HTR-8/SVneo (cell line): ENCODE data around the gene UBTF.
A peak's percentile ranks its signal among the peaks of the same experiment; 100 is the strongest.

Experiments used
- DNase-seq: peaks from one replicate; pipeline ENCODE4 v3.0.0; 2011; ENCODE audit warnings: low spot score, mixed read lengths; ENCODE audit not compliant: insufficient read length
- FAIRE-seq: peaks from 2 replicates; lab custom pipeline; 2011; peaks lifted over from hg19 to GRCh38; lab: Jason Lieb, UNC

UBTF gene

DNA sequence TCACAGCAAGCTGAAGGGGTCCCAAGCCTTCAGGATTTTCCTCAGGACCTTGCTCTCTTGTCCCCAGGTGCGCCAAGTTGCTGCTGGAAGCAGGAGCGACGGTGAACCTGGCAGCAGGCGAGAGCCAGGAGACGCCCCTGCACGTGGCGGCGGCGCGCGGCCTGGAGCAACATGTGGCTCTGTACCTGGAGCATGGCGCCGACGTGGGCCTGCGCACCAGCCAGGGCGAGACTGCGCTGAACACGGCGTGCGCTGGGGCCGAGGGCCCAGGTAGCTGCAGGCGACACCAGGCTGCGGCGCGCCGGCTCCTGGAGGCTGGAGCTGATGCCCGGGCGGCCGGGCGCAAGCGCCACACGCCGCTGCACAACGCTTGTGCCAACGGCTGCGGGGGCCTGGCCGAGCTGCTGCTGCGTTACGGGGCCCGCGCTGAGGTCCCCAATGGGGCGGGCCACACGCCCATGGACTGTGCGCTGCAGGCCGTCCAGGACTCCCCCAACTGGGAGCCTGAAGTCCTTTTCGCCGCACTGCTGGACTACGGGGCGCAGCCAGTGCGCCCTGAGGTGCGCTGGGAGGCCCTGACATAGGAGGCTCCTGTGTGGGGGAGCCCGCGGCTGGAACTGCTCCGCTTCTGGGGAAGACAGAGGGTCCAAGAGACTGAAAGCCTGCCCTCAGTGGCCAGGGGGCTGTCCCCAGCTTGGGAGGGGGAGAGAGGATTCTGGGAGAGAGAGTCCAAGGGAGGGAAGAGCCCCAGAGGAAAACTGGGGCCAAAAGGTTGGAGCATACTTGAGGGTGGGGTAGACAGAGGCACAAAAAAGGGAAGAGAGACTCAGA is 42.6 kb downstream of the UBTF start:
- DNase-seq (no peak), FAIRE-seq (no peak)

DNA sequence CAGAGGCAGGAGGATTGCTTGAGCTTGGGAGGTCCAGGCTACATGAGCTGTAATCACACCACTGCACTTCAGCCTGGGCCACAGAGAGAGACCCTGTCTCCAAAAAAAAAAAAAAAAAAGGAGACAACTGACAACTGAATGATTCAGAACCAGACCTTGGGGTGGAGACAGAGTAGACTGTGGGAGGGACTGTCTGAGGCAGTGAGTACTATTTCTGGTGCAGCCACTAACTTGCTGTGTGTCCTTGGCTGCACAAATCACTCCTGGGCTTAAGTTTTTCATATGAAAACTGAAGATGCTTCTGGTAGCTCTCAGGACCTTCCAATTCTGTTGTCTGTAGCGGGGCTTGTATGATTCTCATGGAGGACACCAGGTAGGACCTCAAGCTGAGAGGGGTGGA is 43.2 kb downstream of the UBTF start:
- no peak for FAIRE-seq

DNA sequence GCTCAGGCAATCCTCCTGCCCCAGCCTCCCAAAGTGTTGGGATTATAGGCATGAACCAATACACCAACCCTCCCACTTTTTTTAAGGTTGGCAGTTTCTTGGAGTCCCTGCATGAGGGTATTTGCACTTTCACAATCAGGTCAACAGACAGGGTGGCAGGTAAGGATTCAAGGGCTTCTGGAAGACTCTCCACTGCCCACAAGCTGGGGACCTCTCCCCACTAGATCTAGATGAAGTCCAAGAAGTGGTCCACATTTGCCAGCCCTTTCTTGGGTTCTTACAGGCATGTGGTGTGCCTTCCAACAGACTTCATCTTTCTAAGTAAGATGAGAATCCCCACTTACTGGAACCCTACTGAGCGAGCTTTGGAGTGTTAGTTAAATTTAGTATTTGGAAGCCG is 45.0 kb downstream of the UBTF start:
- no peak for FAIRE-seq

More for the DNA sequence above, 43.2 kb downstream of the UBTF start:
- DNase-seq: no peak

DNA sequence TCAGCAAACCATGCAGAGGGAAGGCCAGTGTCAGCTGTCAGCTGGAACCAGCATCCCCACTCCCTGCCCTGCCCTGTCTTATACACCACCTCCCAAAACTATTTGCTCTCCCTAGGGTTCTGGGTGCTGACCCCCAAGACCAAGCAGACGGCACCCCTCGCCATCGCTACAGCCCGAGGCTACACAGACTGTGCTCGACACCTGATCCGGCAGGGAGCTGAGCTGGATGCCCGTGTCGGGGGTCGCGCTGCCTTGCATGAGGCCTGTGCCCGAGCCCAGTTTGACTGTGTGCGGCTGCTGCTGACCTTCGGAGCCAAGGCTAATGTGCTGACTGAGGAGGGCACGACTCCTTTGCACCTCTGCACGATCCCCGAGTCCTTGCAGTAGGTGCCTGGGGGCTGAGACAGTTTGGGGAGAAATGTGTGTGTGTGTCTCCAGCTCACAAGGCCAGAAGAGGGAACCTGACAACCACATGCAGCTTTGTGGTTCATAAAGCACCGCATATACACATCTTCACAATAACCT is 47.5 kb downstream of the UBTF start:
- peak; percentile 44 for FAIRE-seq
- no peak for DNase-seq

More for the DNA sequence above, 45.0 kb downstream of the UBTF start:
- DNase-seq: no peak

DNA sequence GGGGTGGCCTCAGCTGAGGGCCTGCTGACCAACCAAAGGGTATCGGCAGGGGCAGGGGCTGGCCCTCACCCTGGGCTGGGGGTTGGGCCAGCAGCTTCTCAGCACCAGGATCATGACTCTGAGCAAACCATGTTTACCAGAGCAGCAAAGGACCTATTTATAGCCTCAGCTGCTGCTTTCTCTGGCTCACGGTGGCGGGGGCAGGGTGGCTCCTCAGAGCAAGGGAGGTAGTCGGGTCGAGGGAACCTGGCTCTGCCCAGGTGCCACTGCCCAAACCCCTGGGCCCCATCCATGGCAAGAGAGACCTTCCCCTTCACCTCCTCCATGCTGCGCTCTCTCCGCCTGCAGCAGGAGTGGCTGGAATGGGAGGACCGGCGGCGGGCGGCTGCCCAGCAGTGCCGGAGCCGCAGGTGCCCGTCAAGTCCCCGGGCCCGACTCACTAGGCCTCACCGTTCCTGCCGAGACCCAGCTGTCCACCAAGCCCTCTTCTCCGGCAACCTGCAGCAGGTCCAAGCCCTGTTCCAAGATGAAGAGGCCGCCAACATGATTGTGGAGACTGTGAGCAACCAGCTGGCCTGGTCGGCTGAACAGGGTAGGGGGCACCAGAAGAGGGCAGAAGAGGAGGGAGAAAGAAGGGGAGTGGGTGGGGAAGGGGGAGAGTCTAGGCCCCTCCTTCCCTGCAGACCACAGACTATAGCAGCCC is 48.8 kb downstream of the UBTF start, which contains the start of gene ASB16:
Gene ASB16 (plus strand): TSS at position 206 of the 703 bp plus-strand sequence. CDS start 86 bp downstream, at position 292.
- no peak for DNase-seq

DNA sequence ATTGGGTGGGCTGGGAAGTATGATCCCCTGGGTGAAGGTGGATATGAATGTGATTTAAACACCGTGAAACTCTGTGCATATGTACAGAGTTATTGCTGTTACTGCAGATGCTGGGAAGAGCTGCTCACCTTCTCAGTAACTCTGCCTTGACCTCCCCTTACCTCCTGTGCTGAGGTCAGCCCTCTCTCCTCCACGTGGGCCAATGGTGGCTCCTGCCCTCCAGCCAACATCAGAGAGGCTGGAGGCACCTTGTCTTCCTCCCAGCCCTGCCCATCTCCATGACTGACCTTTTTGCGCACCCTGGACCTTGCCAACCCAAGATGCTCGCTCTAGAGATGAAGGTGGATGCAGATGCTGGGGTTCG is 49.4 kb downstream of the UBTF start:
- DNase-seq (no peak), FAIRE-seq (no peak)

More for the DNA sequence above, 48.8 kb downstream of the UBTF start, which contains the start of gene ASB16:
- FAIRE-seq: no peak

DNA sequence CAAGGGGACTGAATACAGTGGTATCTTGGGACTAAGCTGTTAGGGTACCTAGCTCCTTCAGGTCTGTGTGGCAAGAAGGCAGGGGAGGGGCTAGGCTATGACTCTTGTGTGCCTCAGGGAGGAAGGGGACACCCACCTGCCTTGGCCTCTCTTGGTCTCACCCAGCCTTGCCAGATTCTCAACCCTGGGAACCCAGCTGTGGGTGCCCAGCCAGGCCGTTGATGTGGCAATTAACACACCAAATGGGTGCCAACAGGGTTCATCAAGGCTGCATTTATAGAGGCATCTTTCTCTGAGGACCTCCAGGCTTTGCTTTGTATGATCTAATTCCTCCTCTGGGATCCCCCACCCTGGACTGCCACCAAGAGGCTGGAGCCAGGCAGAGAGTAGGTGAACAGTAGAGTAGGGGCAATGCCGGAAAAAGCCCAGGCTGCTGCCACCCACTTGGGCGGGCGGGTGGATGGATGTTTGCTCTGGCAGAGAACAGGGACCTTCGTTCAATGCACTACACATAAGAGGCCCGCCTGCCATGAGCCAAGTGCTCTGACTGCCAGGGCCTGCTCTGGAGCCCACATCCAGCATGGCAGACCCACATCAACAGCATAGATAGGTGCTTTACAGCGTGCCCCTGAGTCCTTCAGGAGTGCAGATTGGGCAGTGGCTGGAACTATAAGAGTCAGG is 52.2 kb downstream of the UBTF start:
- FAIRE-seq: no peak
- DNase-seq: no peak

DNA sequence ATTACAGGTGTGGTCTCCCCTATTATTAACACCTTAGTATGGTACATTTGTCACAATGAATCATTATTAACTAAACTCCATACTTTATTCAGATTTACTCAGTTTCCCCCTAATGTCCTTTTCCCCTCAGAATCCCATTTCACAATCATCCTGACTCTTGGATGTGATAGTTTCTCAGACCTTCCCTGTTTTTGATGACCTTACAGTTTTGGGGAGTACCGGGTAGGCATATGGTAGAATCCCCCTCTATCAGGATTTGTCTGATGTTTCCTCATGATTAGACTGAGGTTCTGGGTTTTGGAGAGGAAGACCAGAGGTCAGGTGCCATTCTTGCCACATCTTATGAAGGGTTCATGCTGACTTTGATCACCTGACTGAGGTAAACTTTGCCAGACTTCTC is 55.0 kb downstream of the UBTF start:
- DNase-seq (no peak), FAIRE-seq (no peak)

DNA sequence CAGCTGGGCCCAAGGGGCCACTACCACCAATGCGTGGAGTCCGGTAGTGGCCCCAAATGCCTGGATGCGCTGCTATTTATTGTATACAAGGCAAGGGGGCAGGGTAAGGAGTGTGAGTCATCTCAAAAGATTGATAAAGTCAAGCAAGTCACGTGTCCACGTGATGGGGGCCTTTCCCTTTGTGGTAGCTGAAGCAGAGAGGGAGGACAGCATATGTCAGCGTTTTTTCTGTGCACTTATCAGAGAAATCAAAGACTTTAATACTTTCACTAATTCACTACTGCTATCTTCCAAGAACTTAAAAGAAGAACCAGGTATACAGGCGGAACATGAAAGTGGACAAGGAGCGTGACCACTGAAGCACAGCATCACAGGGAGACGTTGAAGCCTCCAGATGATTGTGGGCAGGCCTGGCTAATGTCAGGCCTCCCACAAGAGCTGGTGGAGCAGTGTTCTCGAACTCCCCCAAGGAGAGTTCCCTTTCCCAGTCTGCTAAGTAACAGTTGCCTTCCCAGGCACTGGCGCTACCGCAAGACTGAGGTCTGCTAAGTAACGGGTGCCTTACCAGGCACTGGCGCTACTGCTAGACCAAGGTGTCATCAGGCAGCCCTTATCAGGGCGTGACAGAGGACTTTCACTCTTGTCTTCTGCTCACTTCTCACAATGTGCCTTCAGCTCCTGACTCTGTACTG is 59.8 kb downstream of the UBTF start:
- no peak for FAIRE-seq
- no peak for DNase-seq

DNA sequence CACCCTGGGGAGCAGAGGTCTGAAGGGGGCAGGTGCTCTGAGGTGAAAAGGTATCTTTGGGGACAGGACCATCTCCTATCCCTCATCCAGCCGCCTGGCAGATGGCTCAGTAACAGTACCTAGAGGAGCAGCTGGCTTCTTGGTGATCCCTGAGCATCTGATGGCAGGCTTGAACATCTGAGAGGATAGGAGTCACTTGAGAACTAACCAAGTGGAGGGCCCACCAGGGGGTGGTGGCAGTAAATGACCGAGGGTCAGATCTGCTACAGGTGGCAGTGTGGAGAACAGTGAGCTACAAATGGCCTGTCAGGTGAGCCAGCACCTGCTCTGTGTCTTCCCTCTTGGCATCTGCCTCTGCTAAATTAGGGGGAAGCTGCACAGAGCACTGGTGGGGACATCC is 64.0 kb downstream of the UBTF start:
- FAIRE-seq: no peak
- DNase-seq: no peak
